Ovary (tissue), 3 donors: Measurements from ENCODE around the gene EML6.

Experiments used
- EP300 ChIP-seq: sonication (generic); formaldehyde crosslinking; IDR thresholded peaks from one replicate; pipeline ENCODE4 v1.6.1; 2017; ENCODE audit warnings: antibody characterized with exemption
- POLR2A ChIP-seq: fragments of 450-650 bp; IDR thresholded peaks from one replicate; pipeline ENCODE4 v1.6.1; 2017; ENCODE audit warnings: antibody characterized with exemption, mild to moderate bottlenecking, moderate library complexity
- TF ChIP-seq, protein P1 (sequence below), 3 donors: fragments of 450-650 bp in 2 of 3; fragments of 200-600 bp in 1 of 3; IDR thresholded peaks; one replicate each; pipeline versions ENCODE4 v1.5.1 to v1.8.0; 2016 to 2022; ENCODE audit warnings: antibody characterized with exemption in 3 of 3, mild to moderate bottlenecking in 1 of 3
- donor health status: DM: no; HTN: no; CAD: no.

DNA sequence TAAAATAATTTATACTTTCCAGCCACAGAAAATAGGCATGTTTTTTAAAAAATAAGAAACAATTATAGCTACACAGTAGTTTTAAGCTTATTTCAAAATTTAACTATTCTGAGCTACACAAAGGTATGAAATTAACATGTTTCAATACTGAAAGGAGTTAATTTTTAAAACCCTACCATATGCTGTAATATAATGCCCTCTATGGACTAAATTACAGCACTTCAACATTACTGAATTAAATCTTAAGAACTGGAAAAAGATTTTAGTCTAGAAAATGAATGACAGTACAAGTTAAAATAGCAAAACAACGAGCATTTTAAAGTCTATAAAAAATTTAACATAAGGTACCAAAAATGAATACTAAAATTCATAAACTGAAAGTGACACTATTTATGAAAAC, 290.5 kb downstream of the EML6 start:
- TF ChIP-seq POLR2A (no peak), EP300 (no peak)
- TF ChIP-seq, protein P1, sequence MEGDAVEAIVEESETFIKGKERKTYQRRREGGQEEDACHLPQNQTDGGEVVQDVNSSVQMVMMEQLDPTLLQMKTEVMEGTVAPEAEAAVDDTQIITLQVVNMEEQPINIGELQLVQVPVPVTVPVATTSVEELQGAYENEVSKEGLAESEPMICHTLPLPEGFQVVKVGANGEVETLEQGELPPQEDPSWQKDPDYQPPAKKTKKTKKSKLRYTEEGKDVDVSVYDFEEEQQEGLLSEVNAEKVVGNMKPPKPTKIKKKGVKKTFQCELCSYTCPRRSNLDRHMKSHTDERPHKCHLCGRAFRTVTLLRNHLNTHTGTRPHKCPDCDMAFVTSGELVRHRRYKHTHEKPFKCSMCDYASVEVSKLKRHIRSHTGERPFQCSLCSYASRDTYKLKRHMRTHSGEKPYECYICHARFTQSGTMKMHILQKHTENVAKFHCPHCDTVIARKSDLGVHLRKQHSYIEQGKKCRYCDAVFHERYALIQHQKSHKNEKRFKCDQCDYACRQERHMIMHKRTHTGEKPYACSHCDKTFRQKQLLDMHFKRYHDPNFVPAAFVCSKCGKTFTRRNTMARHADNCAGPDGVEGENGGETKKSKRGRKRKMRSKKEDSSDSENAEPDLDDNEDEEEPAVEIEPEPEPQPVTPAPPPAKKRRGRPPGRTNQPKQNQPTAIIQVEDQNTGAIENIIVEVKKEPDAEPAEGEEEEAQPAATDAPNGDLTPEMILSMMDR (IDR thresholded peaks at IDR 0.05) = no peak
